Right kidney (tissue), 1 donor: ENCODE results near the gene DCAKD.
"Not testable (repeated sequence)": the region's sequence is repeated elsewhere in the genome, so short reads cannot be mapped to it uniquely, and the experiment has no call there.

Experiments
- DNase-seq: peaks from one replicate; pipeline ENCODE4 v3.0.0-alpha.2; 2016

DCAKD gene

DNA sequence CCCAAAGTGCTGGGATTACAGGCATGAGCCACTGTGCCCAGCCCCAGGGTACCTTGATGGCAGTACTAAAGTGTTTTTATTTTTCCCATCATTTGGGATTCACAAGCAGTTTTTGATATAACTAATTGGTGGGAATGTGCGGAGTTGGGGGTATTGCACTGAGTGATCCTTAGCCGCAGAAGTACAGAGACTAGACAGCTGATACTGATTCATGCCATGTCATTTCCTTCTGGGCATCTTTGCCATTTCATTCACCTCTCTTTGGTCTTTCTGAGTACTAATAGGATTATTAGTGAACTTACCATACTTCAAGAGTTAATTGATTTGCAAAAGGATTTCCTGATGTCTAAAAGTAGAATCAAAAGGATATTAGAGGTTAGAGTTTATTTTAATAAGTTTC, 19.4 kb upstream of the DCAKD start:
- no peak for DNase-seq

DNA sequence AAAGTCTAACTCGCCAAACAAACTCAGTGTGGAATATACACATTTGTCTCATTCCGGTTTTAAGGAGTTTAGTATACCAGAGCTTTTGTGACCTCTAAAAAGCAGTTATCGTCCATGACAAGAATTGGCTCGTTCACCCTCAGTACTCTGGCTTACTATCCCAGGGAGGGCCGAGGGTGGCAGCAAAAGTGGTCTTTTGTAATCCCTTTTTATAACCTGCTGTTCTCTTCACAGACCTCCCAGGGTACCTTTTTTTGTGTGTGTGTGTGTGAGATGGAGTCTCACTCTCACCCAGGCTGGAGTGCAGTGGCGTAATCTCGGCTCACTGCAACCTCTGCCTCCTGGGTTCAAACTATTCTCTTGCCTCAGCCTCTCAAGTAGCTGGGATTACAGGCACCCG, 18.6 kb upstream of the DCAKD start:
- no peak for DNase-seq

DNA sequence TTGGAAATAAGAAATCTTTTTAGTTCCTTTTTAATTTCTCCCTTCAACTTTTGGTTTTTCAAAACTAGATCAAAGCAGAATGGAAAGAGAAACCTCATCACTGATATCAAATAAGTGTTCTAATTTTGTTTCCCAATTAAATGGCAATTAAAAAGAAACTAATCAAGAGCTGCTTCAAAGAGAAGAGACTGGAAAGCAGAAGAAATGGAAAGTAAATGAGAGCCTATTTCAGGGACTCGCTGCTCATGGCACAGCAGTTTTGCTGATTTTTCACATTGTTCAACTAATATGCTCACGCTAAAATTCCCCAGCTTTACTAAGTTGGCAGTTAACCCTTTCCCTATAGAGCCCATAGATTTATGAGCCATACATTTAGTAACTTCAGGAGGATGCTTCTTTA, 16.2 kb upstream of the DCAKD start:
- DNase-seq = no peak

DNA sequence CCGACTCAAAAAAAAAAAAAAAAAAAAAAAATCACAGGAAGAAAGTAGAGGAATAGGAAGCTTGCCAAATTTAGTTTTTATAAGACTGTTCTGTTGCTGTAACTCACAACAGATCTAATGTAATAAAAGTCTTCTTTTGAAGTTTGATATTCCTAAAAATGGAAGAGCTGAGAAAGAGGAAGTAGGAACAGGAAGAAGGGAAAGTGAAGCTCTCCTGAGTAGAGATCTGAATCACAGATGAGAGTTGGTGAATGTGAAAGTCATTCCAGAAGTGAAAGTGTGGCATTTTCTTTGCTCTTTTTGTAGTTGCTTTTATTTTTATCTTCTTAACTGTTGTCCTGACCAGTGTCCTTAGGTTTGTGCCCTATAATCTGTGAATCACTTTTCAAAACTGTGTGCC, 11.8 kb upstream of the DCAKD start:
- no peak for DNase-seq

DNA sequence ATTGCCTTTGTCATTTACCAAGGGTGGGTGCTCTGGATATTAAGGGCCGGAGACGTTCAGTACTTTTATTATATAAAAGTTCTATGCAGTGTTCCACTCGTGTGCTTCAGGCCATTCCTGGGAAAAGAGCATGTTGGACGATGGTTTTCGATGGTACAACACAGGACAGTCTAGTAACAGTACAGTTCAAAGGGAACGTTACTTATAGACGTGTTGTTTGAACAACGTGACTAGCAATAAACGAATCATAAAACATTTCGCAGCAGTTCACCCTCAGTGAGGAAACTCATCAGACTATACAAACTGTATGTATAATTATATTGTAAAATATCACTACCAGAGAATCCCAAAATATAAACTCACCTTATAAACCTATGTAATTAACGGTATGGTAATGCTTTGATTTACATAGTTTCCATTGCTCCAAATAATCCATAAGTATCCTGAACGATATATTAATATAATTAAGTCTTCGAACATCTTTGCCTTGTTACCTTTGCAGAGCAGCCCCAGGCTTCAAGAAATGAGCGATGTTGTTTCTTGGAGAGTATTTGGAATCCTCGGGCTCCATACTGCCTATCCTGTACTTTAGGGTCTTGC, 10.3 kb upstream of the DCAKD start:
- DNase-seq = no peak

DNA sequence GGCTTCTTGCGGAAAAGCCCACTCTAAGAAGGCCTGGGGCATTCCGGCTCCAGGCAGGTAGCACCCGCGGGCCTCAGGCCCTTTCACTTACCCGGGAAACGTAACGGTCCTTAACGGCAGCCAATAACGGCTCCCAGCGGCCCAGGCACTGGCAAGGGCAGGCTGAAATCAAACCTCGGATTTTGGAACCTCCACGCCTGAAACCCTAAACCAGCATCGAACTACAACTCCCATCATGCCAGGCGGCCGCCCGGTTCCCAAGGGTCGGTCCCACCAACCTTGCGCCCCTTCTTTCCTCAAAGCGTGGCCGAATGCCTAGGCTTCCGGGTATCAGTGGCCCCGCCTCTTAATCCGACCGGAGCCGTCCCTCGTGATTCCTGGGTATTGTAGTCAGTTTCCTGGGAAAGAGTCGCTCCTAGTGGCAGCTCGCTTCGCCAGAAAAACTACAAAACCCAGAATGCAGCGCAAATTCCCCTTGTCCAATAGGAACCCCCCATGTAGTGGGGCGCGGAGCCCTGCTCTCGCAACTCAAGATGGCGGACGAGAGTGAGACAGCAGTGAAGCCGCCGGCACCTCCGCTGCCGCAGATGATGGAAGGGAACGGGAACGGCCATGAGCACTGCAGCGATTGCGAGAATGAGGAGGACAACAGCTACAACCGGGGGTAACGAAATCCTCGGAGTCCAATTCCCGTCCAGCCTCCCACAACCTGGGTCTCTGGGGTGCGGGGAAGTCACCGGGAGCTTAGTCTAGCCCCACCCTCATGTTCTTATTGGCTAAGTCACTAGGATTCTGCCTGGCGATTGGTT, 9.6 kb upstream of the DCAKD start, which contains the start of gene NMT1:
Gene NMT1, plus strand, starts transcription at position 521 of the 809 bp plus-strand sequence. Its CDS starts 13 bp downstream, at position 534.
- peak; percentile 100 for DNase-seq

DNA sequence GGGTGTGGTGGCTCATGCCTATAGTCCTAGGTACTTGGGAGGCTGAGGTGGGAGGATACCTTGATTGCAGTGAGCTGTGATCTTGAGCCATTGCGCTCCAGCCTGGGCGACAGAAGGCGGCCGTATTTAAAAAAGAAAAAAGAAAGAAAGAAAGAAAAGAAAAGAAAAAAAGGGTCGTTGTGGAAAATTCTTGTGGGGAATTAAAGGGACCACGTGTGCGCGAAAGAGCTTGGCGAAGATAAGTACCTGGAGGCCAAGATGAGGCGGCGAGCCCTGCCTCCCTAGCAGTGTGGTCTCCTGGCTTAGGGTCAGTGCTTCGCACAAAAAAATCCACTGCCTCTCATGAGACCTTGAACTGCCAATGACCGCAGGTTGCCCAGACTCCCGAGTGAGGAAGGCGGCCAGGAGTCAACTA, 9.0 kb upstream of the DCAKD start:
- DNase-seq = no peak

DNA sequence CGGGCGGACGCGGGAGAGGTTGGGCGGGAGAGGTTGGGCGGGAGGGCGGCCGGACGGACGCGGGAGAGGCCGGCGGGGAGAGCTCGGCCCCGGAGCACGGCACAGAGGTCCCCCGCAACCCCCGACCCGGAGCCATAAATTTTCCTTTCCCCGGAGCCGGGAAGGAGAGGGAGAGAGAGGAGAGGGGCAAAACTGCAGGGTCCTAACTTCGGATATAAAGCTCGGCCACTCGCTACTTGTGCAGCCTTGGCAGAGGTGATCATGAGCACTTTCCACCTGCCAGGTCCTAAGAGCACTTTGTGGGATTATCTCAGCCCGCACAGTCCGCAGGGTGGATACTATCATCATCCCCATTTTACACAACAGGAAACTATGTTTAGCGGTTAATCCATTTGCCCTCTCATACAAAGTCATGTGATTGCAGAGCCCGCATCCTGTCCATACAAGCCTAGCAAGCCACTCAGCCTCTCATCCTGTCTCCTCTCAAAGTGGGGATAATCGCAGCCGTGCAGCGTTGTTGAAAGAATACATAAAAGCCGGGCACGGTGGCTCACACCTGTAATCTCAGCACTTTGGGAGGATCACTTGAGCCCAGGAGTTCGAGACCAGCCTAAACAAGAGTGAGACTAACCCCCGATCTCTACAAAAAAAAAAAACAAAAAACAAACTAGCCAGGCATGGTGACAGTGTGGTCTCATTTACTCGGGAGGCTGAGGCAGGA, 780 bp upstream of the DCAKD start:
- DNase-seq = peak; percentile 72

DNA sequence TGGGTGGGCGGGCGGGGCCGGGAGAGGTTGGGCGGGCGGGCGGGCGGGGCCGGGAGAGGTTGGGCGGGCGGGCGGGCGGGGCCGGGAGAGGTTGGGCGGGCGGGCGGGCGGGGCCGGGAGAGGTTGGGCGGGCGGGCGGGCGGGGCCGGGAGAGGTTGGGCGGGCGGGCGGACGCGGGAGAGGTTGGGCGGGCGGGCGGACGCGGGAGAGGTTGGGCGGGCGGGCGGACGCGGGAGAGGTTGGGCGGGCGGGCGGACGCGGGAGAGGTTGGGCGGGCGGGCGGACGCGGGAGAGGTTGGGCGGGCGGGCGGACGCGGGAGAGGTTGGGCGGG, 254 bp upstream of the DCAKD start:
- DNase-seq = not testable (repeated sequence)

DNA sequence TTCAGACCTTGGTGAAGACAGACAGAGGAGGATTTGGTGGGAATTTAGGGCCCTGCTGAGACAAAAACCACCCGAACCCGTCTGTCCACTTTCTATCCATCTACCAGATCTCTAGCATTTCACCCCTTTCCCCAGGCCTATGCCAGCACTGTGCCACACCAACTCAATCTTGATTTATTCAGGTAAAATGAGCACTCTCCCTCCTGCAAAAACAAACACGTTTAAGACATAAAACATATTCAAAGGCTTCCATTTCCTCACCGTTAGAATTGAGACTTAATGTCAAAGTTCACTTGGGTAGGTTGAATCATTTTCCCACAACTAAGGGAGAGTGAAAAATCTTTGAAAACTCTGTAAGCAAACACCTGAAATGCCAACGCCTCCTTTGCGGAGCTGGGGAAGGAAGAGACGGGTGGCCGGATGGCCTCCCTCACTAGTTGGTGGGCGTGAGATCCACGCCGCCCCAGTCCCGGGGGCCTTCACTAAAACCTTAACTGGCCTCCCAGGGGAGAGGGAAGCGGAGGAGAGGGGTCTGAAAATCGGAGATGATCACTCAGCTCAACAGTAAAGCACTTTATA, 862 bp downstream of the DCAKD start:
- peak; percentile 53 for DNase-seq

DNA sequence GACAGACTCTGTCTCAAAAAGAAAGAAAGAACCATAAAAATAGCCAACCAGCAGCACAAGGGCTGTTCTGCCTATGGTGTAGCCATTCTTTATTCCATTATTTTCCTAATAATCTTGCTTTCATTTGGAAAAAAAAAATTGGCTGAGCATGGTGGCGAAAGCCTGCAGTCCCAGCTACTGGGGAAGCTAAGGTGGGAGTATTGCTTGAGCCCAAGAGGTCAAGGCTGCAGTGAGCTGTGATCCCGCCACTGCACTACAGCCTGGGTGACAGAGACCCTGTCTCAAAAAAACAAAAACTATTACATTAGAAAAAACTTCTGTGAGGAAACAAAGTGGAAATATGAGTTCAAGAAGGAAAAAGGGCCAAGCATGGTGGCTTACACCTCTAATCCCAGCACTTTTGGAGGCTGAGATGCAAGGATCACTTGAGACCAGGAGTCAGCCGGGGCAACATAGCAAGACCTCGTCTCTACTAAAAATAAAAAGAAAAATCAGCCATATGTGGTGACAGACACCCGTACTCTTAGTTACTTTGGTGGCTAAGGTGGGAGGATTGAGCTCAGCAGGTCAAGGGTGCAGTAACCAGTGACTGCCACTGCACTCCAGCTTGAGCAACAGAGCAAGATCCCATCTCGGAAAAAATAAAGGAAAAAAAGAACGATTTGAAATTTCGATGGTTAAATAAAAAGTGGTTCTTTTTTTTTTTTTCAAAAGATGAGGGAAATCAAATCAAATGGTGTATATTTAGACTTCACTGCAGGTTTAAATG, 2.5 kb downstream of the DCAKD start:
- DNase-seq = no peak

DNA sequence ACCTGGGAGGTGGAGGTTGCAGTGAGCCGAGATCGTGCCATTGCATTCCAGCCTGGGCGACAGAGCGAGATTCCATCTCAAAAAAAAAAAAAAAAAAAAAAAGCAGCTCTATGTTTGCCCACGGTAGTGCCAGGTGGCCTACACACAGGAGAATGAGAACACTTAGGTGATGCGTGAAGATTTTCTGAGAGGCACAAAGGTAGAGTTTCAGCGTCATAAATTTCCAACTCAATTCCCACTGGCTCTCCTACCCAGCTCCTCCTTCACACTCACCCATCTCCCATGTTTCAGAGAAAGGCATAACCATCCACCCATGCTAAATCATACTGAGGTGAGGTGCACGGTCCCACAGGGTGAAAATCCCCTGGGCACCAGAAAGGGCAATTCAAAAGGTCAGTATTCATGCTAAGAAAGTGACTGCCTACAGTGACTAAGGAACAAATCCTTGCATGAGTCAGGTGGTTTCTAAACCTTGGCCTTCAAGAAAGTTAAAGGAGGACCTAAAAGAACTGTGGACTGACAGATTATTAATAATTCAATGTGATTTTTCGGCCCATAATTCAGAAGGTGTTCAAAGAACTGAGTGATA, 4.8 kb downstream of the DCAKD start:
- no peak for DNase-seq

DNA sequence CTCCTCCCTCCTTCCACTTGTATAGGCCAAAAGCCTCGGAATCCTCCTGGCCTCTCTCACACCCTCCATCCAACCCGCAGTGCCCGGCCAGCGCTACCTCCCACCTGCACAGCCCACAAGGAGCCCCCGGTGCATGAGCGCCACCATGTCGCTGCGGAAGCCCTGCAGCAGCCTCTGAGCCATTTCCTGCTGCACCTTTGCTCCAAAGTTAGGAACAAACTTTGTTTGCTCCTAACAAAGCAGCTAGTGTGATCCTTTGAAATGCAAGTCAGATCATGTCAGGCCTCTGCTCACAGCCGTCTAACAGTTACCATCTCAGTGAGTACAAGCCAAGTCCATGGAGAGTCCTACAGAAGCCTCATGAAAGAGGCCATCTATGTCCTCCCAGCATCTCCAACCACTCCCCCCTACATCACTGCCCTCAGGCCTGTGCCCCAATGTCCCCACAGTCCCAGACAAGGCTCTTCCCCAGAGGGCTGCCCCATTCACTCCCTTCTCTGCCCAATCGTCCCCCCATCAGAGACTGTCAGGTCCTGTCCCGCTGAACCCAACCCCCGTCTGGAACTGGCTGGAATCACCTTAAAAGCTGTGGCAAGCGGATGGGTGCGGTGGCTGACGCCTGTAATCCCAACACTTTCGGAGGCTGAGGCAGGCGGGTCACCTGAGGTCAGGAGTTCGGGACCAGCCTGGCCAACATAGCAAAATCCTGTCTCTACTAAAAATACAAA, 7.5 kb downstream of the DCAKD start:
- no peak for DNase-seq

DNA sequence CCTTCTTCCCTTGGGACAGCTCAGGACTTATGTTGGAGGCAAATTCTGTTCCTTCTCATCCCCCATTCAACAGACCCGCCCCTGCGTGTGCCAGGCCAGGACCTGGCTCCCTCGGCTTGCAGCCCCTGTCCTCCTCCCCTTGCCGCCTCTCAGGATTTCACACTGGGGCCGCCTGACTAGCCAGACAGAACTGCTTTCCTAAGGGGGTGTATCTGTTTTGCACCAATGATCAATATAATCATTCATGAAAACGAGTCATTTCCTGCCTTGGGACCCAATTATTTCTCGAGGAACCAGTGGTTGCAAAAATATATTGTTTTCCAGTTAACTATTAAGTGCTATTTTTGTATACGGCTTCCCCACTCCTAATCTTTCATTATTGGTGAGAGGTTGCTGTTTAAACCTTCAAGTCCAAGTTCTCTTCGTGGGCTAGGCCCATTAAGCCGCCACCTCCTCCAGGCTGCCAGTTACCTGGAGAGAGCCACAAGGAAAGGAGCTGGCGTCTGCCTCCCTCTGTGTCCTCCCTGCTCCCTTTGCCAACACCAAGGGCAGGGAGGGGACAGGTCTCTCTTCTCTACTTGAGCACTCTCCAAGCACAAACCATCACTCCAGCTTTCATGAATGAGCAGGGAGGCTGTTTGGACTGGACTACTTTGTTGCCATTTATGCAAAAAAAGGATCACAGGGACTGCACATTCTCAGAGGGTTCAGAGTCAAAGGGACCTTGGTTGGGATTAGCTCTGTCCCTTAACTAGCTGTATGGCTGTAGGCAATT, 8.9 kb downstream of the DCAKD start:
- DNase-seq = no peak

DNA sequence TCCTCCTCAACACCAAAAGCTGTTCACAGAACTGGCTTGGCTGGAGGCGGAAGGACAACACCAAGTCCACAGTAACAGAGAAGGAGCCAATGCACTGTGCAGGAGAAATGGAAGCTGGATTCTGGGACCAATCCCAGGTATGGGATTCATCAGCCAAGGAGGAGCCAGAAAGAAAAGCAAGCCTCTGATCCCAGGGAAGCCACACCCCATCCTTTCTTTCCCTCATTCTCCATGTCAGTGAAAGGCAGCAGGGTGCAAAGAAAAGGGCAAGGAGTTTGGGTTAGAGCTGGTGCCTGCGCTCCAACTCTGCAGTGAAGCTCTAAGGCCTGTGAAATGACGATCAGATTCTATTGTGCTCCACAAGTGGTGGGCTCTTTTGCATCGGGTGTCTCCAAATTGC, 11.0 kb downstream of the DCAKD start:
- DNase-seq = no peak

DNA sequence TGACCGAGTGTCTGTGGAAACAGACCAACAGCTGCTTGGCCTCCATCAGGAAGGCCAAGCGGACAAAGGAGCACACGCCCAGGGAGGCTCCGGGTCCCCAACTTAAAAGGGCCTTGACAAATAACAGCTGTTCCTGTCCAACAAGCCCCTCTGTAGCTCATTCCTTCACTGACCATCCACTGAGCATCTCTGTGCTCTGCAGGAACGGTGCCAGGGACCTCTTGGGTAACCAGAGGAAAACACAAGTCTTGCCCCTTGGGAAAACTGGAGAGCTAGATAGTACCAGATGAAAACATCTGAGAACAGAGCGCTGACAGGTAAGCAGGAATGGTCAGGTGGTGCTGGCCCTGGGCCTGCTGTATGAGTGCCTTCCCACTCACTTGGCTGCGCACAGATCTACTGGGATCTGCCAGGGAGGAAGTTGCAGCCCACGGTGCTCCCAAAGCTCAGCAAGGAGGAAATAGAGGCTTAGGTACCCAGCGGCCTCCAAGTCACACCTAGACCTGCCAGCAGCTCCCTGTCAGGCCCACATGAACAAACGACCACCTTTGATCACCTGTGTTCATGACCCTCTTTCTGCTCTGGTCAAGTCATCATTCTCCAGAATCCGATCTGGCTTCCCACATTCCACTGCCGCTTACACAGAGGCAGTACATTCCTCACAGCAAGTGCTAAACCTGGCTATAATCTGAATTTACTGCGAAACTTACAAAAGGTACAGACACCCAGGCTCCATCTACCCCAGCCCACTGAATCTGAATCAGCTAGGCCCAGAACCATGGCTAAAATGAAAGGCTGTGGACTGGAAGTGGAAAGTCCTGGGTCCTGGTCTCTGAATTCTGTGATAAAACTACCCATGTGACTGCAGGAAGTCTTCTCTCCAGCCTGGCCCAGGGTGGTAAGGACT, 12.5 kb downstream of the DCAKD start:
- DNase-seq = no peak

DNA sequence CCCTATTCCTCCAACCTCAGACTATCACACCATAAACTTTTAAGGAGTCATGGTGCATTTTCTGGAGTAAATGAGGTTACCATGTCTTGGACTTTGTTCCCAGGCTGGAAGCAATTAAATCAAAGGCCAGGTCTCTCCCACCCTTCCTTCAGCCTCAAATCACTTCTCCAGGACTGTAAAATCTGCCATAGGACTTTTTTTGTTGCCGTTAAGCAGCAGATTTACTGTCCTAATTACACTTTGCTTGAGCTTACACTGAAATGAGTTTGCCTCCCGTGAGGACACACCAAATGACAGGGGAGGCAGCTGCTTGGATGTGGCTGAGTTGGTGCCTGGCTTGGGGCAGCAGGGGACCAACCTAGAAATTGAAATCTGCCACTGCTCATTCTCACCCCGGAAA, 14.7 kb downstream of the DCAKD start:
- DNase-seq = no peak

DNA sequence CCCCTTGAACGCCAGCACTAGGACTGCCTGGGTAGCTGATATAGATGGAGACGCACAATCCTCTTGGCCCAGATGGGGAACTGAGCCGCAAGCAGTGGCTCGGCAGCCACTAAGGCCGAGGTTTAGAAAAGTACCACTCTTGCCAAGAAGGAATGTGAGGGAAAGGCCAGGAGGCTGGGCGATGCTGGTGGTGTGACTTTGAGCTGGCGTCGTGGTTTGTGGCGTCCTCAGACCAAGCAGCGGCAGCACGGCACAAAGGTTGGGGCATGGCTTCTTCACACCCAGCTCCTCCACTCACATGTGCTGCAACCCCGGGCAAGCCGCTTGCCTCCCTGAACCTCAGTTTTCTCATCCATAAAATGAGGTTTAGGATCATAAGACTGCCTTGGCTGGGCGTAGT, 15.6 kb downstream of the DCAKD start:
- no peak for DNase-seq

DNA sequence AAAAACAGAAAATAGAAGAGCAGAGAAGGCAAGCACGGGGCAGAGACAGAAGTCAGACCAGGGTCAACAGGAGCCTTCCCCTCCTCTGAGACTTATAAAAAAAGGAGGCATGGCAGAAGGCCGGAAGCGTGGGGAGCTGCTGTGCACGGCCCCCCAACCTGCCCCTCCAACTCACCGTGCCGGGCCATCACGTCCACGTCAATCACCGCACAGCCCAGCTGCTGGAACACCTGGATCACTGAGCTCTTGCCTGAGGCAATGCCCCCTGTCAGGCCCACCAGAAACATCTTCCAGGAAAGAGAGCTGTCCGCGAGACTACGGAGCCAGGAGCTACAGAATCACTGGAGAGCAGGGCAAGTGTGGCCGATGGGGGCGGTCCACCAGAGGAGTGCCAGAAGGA, 16.8 kb downstream of the DCAKD start:
- no peak for DNase-seq

DNA sequence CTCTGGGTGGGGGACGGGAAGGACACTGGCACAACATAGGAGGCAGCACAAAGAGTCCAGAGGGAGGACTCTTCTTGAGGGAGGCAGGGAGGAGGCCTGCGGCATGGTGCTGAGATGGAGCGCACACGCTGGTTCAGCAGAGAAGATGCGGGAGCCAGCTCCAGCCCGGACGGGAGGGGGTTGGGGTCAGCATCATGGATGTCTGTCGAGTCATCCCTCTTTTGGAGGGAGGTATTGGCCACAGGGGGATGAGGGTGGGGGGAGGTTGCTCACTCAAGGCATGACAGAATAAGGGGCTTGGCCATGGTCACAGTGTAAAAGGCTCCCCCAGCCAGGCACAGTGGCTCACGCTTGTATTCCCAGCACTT, 19.3 kb downstream of the DCAKD start:
- no peak for DNase-seq
